Activated T-cell treated with anti-CD3 and anti-CD28 coated beads, Interleukin-2, amount 50 U/mL, for 4 hours (primary cell): ENCODE data around the gene TMEM255B. TPM values are rescaled to one million over a fixed set of nuclear protein-coding genes. Genes with fewer than 3 reads are reported as not detected.

Experiments used
- ATAC-seq, 2 donors: fragments of 200-7000 bp; cut with Tn5 transposase; one replicate each; pipeline ENCODE4 v1.10.0; 2021
- DNase-seq: peaks from one replicate; pipeline ENCODE4 v3.0.0-alpha.2; 2020
- H3K27me3 Mint-ChIP-seq: one replicate; pipeline ENCODE4 v1.8.0; 2021; ENCODE audit warnings: low read depth, mixed read lengths
- H3K36me3 Mint-ChIP-seq: one replicate; pipeline ENCODE4 v1.8.0; 2022; ENCODE audit warnings: mixed read lengths; ENCODE audit not compliant: insufficient read depth
- H3K4me1 Mint-ChIP-seq: one replicate; pipeline ENCODE4 v1.8.0; 2021; ENCODE audit warnings: low read depth, mixed read lengths
- H3K4me3 Mint-ChIP-seq: one replicate; pipeline ENCODE4 v1.8.0; 2021; ENCODE audit warnings: mild to moderate bottlenecking, moderate library complexity, mixed read lengths
- H3K9me3 Mint-ChIP-seq: one replicate; pipeline ENCODE4 v1.8.0; 2021; ENCODE audit warnings: mixed read lengths
- total RNA-seq, 3 donors: library from RNA; stranded (reverse); gene quantifications; one replicate each; pipeline ENCODE4 v1.2.1, GENCODE V29; 2021

TMEM255B gene
- total RNA-seq, 3 donors from 2014 or later: 1.1 to 1.4 (median 1.3) TPM

DNA sequence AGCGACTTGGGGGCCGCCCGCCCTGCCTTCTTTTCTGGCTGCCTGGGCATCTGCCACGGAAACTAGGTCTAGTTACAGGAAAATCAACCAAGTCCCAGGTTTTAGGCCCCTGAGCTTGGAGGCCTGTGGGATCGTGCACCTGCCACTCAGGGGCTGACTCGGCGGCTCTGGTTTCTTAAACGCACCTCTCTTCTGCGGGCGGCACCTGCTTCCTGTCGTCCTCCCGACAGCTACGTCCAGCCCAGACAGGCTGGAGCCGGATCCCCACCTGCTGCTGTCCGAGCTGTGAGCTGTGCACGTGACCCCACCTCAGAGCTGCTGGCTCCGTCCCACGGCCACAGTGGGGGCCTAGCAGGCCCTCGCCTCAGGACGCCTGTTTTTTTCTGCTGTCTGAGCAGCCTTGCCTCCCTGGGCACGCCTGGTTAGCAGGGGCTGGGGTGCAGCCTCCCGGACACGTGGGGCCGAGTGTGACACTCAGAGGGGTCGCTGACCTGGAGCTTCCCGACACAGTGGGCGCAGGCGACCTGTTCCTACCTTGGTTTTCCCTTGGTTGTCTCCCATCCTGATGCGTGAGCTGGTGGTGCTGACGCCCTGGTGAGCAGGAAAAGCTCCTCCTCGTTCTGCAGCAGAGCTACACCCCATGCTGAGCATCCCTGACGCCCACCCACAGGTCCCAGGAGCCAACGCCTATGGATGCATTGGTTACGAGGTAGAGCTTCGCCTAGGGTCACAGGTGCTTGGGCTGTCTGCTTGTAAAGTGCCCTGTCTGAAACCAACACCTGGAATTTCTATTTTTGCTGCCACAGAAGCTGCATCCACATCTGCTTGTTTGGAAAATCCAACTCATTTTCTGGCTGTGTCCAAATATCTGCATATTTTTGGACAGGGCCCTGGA, 17.5 kb downstream of the TMEM255B start:
- Mint-ChIP-seq H3K9me3 (peaks cover 11% of the 10 kb centered on the region), H3K36me3 (no peaks in the 10 kb centered on the region), H3K4me3 (no peak overlapping the region), H3K4me1 (peaks cover 12% of the 10 kb centered on the region), H3K27me3 (peaks cover 14% of the 10 kb centered on the region)
- no peak for DNase-seq
- ATAC-seq: no peak

DNA sequence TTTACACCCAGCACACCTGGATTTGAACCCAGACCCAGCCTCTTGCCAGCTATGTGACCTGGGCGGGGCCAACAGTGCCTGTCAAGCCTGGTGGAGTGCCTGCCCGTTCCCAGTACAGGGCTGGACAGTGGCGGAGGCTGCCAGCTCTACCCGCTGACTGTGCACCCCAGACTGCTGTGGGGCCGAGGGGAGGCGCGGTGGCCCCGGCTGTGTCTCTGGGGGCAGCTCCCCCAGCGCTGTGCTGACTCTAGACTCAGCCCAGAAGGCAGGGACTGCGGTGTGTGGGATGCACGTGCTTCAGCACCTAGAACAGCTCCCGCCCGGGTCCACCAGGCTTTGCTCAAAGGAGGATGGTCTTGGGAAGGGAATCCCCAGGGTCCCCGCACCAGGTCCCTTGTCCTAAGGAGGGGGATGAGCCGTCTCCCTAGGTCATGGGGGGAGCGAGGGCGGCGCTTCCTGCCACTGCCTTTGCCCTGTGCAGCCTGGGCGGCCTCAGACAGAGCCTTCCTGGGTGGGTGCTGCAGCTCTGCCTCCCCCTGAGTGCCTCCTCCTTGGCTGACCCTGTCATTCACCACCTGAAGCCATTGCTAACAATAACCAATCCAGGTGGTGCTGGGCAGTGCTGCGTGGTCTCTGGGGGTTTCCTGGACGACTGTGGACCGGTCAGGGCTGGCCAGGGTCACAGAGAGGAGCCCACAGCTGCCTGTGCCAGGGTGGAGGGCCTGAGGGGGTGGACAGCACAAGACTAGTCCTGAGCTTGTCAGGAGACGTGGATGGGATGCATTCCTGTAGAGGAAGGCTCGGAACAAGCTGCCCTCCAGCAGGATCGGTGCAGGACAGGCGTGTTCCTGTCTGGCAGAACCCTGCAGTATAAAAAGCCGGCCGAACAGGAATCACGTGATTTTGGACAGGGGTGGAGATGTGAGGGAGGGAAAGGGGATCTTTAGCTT, 18.6 kb downstream of the TMEM255B start:
- no peaks in the 10 kb centered on the region for H3K36me3 Mint-ChIP-seq
- H3K4me3 Mint-ChIP-seq: no peak overlapping the region
- DNase-seq (no peak), ATAC-seq (peak in 1 of 2 donors; percentile 38)
- peaks cover 2% of the 10 kb centered on the region for H3K4me1 Mint-ChIP-seq
- peaks cover 2% of the 10 kb centered on the region for H3K9me3 Mint-ChIP-seq
- peaks cover 14% of the 10 kb centered on the region for H3K27me3 Mint-ChIP-seq

DNA sequence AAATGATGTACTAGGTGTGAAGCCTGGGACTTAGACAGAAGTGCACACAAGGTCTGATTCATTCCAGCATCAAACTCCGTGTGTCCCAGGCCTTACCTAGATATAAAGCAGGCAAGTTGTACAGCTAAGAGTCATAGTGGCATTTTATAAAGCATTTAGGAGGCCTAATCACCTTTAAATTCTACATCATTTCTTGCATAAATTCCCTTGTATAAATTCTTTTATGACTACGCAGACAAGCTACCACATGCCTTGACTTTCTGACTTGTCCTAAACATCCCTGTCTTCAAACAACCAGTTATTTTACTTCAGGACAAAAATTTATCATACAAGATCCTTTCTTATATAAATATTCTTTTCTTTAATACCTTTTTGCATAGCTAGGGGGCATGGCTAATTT, 22.5 kb downstream of the TMEM255B start:
- ATAC-seq: no peak
- Mint-ChIP-seq H3K4me3 (no peak overlapping the region), H3K27me3 (peaks cover 22% of the 10 kb centered on the region), H3K36me3 (no peaks in the 10 kb centered on the region), H3K4me1 (no peaks in the 10 kb centered on the region), H3K9me3 (no peaks in the 10 kb centered on the region)
- no peak for DNase-seq

DNA sequence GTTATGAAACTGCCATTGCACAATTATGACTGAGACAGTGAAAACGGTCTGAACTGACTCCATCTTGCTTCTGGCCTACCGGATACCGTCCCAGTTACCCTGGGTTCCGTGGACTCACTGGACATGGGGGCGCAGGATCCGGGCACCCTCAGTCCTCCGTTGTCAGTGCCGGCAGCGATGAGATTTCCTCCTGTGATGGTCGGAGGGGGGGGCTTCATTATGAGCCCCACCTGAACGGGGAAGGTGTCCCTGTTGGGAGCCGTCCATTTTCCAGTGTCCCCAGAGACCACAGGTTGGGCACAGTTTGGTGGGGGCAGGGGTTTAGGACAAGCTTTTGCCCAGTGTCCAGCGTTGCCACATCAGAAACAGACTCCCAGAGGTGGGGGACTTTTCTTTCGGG, 23.4 kb downstream of the TMEM255B start:
- Mint-ChIP-seq H3K4me1 (no peaks in the 10 kb centered on the region), H3K27me3 (peaks cover 15% of the 10 kb centered on the region), H3K9me3 (no peaks in the 10 kb centered on the region), H3K36me3 (no peaks in the 10 kb centered on the region), H3K4me3 (no peak overlapping the region)
- no peak for DNase-seq
- no peak for ATAC-seq

DNA sequence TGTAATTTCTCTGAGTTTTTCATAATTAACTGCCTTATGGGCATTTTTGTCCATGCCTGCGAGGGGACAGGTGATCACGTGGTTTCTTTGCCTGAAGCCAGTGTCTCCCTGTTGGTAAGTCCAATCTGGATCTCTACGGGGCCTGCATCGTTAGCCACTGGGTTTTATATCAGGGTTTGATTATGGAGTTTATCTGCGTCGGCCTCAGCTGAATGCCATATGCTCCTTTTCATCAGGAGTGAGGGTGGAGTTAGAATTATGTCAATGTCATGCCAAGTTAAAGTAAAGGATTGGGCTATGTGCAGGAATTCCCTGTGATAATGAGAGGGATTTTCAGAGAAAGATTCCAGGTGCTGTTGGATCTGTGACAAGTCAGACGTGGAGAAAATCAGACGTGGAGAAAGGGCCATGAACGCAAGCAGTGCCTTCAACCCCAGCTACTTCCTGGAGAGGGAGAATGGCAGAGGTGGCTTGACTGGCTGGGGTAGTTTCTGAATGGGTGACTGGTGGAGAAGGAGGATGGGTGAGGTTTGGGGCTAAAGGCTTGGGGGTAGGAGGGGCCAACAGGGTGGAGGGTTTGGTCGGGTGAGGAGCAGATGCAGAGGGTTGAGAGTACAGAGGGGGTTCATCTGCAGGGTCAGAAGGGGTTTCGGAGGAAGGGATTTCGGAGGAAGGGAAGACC, 24.3 kb downstream of the TMEM255B start:
- DNase-seq: no peak
- ATAC-seq: no peak
- Mint-ChIP-seq H3K36me3 (no peaks in the 10 kb centered on the region), H3K27me3 (peaks cover 15% of the 10 kb centered on the region), H3K9me3 (no peaks in the 10 kb centered on the region), H3K4me3 (no peak overlapping the region), H3K4me1 (no peaks in the 10 kb centered on the region)

DNA sequence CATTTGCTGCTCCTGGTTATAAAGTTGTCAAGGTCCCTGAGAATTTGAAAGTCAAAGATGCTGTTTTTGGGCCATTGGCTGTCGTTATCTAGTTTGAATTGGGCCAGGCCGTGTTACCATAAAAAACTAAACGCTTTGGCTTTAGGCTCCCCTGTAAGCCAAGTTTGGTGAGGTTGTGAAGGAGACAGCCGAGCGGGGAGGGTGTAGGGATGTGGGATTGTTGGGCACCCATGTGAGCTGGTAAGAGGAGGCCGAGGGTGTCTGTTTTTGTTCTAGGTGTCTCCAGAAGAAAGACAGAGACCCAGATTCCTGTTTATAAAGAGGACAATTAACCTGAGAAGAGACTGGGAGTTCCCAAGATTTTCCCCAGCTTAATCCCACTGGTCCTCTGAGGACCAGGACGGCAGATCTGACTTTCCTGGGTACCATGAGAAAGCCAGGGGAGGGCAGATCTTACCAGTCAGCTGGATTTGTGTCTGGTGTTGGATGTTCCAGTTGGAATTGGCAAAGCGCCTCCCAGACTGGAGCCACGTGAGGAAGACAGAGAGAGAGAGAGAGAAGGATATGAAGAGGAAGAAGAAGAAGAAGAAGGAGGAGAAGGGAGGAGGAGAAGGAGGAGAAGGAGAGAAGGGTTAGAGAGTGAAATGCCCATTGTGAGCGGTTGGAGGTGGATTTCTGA, 25.1 kb downstream of the TMEM255B start:
- ATAC-seq: no peak
- Mint-ChIP-seq H3K36me3 (no peaks in the 10 kb centered on the region), H3K4me3 (no peak overlapping the region), H3K9me3 (no peaks in the 10 kb centered on the region), H3K27me3 (peaks cover 10% of the 10 kb centered on the region), H3K4me1 (no peaks in the 10 kb centered on the region)
- no peak for DNase-seq

DNA sequence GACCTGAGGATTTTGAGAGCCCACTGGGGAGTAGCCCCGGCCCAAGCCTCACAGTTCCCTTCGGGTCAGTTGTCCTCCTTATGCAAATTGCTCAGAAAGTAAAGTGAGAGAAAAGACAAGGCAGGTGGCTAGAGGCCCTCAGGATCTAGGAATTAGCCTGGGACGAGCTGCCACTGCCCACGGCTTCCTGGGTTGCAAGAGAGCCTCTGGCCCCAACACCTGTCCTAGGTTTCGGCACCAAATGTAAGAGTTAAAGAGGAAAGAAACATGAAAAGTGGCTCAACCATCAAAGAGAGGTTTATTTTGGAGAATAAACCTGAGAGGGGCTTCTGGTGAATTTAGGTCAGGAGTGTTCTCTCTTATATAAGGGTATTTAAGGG, 25.6 kb downstream of the TMEM255B start:
- no peak for DNase-seq
- H3K4me3 Mint-ChIP-seq: no peak overlapping the region
- no peaks in the 10 kb centered on the region for H3K36me3 Mint-ChIP-seq
- H3K4me1 Mint-ChIP-seq: no peaks in the 10 kb centered on the region
- peaks cover 12% of the 10 kb centered on the region for H3K27me3 Mint-ChIP-seq
- no peak for ATAC-seq
- H3K9me3 Mint-ChIP-seq: no peaks in the 10 kb centered on the region

DNA sequence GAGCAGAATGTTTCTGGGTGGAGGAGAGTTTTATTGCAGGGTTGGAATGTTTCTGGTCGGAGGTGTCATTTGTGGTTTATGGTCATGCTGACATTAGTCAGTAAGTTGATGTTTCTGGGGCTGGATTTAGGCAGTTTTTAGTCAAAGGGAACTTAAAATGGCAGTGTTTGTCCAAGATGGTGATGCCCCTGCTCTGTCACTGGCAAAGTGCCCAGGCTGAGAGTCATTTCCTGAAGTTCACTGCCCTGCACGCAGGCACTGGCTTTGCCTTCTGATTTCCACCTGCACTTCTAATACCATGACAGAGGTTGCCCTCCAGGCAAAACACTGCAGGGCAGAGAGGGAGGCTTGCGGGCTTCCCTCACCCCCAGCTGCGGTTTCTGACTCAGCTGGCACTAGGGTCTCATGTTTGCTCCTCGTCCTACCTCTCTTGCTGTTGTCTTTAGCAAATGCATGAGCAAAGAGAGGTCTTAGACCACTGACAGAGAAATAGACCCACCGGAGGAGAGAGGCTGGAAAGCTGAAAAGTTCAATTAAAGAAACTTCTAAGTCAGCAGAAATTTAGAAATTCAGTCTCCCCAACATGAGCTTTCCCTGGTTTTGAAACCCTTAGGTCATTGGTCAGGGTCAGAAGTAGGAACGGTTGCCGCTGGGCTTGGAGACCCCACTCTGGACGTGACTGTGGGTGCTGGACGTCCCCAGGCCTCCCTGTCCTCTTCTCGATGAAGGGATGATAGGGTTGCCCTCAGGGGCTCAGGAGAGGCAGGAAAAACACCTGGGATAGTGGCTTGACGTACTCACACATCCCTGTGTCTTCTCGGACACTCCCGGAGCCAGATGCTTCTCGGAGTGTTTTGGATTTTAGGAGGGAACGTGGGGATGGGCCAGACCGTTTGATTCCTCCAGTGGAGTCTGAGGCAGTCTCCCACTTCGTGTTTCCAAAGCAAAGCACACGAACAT, 26.3 kb downstream of the TMEM255B start:
- Mint-ChIP-seq H3K36me3 (no peaks in the 10 kb centered on the region), H3K27me3 (peaks cover 12% of the 10 kb centered on the region), H3K9me3 (no peaks in the 10 kb centered on the region), H3K4me1 (no peaks in the 10 kb centered on the region), H3K4me3 (no peak overlapping the region)
- no peak for DNase-seq
- ATAC-seq: no peak

DNA sequence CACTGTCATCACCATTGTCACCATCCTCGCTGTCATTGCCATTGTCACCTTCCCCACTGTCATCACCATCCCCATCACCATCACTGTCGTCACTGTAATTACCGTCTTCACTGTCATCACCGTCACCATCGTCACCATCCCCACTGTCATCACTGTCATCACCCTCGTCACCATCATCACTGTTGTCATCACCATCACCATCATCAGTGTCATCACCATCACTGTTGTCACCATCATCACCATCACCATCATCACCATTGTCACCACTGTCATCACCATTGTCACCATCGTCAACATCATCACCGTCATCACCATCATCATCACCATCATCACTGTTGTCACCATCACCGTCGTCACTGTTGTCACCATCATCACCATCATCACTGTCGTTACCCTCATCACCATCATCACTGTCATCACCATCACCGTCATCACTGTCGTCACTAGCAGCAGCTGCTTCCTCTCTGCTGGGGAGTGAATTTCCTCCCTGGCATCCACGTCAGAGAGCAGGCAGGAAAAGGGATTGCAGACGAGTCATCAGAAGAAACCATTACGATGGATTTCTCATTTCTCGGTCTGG, 27.3 kb downstream of the TMEM255B start:
- DNase-seq: no peak
- ATAC-seq: no peak
- Mint-ChIP-seq H3K36me3 (no peaks in the 10 kb centered on the region), H3K27me3 (peaks cover 12% of the 10 kb centered on the region), H3K9me3 (no peaks in the 10 kb centered on the region), H3K4me1 (no peaks in the 10 kb centered on the region), H3K4me3 (no peak overlapping the region)

DNA sequence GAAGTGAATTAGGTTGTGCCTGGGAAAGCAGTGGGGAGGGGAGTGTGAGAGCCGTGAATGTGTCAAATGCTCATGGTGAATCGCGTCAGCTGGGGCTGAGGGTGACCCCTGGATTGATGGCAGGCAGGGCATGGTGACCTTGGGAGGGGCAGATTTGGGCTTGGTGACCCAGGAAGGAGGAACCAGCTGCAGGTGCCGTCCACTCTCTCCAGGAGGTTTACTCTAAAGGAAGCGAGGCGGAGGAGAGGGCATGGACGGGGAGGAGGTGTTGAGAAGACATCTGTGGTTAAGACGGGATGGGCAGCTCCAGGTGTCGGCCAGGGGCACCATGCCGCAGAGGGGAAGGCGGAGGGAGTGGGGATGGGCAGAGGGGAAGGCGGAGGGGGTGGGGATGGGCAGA, 28.7 kb downstream of the TMEM255B start:
- DNase-seq: no peak
- Mint-ChIP-seq H3K9me3 (no peaks in the 10 kb centered on the region), H3K27me3 (peaks cover 12% of the 10 kb centered on the region), H3K4me1 (no peaks in the 10 kb centered on the region), H3K36me3 (no peaks in the 10 kb centered on the region), H3K4me3 (no peak overlapping the region)
- ATAC-seq: no peak

DNA sequence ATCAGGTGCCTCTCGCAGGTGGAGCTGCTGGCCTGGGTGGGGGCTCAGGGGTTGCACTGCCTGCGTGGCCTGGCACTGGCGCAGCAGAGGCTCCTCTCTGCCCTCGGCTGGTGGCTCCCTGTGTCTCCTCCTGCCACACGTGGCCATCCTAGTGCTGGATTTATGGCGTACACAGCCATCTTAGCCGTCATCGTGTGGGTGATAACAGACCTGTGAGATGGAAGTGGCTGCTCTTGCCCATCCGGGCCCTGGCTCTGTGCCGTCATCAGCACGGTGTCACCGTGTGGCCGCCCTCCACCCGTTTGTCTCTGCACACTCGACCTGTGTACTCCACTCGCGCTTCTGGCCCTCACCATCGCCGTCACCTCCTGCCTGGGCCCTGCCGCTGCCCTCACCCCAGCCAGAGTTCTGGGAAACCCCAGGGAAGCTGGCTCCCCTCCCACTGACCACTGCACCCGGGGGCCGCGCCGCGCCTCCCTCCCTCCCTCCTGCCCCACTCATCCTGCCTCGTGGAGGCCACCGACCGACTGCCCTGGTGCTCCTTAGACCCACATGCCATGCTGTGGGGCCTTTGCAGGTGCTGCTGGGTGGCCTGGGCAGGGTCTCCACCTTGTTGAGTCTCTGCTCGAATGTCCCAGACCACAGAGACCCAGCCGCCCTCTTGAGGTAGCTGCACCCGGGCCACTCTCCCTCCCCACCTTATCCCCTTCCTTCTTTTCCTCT, 29.5 kb downstream of the TMEM255B start:
- no peak for ATAC-seq
- Mint-ChIP-seq H3K27me3 (peaks cover 11% of the 10 kb centered on the region), H3K4me3 (no peak overlapping the region), H3K9me3 (no peaks in the 10 kb centered on the region), H3K36me3 (no peaks in the 10 kb centered on the region), H3K4me1 (no peaks in the 10 kb centered on the region)
- DNase-seq: no peak

DNA sequence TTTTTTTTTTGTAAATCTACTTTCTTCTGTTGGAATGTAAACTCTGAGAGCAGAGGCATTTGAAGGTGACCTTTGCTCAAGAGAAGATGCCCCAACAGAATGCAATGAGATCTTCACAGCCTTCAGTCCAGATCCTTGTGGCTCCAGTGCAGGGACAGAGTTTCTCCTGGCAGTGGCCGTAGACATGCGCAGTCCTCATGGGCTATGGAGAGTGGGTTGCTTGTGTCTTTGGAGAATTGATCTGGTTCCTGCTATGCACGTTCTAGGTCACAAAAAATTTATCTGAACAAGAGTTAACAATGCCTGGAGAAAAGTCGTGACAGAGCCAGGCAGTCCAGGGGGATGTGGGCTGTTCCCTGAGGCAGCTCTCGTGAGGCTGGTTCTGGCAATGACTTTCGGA, 30.1 kb downstream of the TMEM255B start:
- no peak for ATAC-seq
- Mint-ChIP-seq H3K27me3 (peaks cover 9% of the 10 kb centered on the region), H3K4me3 (no peak overlapping the region), H3K4me1 (no peaks in the 10 kb centered on the region), H3K9me3 (no peaks in the 10 kb centered on the region), H3K36me3 (no peaks in the 10 kb centered on the region)
- DNase-seq: no peak
